HG03066 (cell line): ENCODE results near the gene SRSF1.
"Not testable (repeated sequence)": the region's sequence is repeated elsewhere in the genome, so short reads cannot be mapped to it uniquely, and the experiment has no call there.

Experiments
- ATAC-seq: cut with Tn5 transposase; IDR thresholded peaks from one replicate; pipeline ENCODE4 v1.9.1; 2021; ENCODE audit warnings: low read depth; ENCODE audit not compliant: unreplicated experiment

The SRSF1 gene

DNA sequence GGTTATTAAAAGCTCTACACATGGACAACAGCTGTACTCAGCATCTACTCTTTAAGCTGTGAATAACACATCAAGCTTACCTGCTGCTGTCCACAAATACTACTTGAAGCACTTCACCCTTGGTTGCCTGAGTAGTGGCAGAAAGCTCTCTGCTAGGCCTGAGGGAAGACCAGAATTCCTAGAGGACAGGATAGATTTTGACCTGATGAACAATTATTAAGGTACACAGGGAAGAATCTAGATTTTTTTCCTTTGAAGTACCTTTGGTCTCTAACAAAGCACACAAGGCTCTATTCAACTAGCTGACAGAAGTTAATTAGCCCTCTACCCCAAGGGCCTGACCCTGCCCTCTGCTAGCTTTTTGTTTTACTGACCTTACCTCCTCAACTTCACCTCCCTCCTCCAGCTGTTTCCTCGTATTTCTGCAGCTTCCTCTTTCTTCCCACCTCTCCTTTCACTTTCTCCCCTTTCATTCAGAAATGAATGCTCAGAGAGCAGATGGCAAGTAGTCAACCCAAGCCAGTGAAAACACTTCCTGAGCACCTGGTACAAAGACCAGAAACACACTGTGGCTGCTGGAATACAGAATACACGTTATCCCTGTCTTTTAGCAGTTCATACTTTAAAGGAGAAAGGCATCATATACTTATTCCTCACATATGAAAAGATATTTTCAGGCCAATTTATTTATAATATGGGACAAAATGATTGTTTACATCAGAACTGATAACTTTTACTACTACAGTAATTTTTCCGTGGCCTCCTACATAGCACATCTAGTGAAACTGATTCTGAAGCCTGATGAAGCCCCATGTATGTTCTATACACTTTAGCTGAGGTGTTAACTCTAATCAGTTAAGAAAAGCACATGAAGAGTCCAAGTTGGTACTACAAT is 13.3 kb downstream of the SRSF1 start:
- no peak for ATAC-seq

DNA sequence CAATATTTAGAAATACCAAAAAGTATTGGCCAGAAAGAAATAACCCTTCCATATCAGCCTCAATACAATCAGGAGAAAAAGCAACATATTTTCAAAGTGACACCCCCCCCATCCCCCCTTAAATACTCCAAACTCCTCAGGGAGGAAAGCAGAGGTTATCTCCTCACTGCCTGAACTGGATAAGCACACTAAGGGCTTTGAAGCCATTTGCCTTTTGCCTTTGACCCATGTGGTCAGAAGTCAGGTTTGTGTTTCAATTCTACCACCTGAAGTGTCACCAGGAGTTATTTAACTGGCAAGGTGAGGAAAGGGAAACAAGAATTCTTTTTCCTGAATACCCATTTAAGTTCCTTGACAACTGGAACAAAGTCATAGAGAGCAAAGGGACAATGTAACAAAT is 15.5 kb downstream of the SRSF1 start:
- ATAC-seq, result no peak

DNA sequence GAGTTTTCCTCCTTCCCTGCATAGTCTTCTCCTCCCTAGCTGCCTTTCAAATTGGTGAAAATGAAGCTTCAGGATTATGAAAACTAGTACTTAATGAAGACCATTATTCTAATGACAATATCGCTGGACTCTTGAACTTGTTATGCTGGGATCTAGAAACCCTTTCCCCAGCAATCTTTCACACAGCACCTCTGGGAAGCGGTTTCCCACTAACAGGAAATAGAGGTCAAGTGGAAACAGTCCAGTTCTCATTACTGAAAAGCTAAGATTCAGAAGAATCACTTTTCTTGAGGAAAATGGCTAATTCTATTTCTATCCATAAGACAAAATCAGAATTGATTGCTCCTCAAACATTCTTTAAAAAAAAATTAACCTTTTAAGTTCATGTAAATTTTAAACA is 17.0 kb downstream of the SRSF1 start:
- no peak for ATAC-seq

DNA sequence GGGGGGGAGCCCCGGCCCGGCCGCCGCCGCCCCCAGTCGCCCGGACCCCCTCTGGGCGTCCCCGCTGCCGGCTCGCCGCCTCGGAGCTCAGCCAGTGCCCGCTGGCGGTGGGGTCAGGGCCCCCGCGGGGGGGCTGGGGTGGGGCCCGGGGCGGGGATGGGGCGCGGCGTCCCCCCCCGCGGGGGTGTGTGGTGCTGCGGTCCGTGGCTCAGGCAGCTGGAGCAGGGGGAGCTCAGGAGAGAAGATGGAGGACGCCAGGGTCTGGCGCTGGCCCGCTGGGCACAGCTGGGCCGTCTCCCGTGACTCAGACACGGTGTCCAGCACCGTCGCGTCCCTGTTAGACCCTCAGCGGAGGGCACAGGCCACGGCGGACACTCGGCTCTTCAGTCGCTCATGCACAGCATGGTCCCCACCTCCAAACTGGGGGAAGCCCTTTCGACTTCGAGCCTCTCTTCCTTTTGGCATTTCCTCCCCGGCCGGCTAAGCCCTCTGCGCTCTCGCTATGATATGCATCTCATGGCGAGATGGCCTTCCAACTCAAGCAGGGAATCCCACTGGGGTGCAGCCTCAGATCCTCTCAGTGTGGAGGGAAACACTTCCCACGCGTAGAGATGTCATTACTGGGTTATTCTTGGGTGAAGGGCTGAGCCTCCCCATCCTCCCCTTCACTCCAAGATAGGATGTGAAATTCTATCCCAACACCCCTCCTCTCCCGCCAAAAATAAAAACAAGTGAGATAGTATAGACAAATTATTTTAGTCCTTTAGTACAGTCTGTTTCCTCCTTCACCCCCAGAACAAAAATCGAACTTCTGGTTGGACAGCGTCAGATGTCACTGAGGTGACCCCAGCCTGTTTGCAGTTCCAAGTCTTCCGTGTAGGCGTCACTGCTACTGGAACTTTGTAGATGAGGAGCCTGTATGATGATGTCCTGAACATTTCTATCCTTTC is 18.5 kb downstream of the SRSF1 start:
- peak; percentile 78 for ATAC-seq

DNA sequence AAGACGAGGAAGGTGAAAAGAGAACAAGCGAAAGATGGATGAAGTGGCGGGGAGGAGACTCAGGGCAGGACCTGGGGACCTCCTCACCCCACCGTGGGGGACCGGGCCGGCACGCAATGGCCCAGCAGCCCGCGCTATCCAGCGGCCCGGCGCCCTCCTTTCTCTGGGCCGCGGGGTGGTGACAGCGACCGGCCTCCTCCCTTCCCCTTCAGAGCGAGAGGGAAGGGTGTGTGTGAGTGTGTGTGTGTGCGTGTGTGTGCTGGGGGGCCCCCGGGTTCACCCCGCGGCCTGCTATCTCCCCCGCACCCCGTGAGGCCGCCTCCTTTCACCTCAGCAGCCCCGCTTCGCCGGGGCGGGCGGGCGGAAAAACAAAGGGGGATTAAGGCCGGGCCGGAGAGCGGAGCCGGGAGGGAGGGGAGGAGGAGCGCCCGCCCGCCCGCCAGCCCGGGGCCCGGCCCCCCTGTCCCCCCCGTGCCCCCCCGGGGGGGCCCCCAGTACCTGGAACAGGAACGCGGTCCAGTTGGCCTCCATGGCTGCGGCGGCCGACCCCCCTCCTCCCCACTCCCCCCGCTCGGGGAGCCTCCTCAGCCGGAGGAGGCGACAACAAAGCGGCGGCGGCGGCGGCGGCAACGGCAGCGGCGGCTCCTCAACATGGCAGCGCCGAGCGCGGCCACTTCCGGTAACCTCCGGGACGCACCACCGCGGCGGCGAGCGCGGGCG is 19.3 kb downstream of the SRSF1 start, which contains the start of gene VEZF1:
TSS of gene VEZF1 (minus strand) at position 674 of the 720 bp plus-strand sequence. CDS start at position 531, 143 bp downstream.
- peak; percentile 60 for ATAC-seq

DNA sequence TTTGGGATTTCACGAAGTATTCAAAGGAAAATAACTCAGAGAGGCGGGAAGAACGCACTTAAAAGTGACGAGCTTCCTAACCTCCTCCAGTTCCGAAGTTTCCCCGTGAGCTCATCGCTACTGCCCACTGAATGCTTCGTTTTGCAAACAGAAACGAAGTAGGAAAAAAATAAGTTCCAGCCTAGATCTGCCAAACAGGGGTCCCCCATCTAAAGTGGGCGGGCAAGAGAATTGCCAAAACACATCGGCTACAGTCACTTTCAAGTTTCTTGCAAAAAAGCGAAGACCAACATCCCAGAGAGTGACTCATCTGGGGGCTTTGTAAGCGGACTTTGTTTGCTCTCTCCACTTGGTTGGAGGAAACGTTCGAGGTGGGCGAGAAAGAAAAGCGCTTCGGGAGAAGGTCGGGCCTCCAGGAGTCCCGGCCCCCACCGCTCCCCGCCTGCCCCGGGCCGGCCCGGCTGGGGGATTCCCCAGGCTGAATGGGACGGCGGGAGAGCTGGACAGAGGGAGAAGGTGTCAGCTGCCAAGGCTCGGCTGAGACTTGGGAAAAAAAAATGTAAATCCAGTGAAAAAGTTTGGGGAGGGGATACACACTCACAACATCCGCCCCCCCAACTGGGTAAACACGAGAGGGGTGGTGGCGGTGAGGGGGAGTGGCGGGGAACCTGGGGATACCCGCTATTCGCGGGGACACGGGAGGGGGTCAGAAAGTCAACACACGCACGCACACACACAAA is 20.0 kb downstream of the SRSF1 start:
- no peak for ATAC-seq

DNA sequence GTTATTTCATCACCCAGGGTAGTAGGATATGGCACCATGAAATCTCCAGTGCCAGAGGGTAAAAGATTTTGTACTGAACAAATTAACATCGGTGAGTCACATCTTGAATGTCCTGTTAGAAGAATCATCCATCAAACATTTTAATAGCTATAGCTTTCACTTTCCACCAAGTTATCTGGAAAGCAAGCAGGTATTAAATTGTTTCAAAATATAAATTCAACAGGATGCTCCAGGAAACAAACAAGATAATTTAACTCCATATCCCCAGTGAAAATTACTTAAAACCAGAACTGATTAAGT is 21.4 kb downstream of the SRSF1 start:
- ATAC-seq, result no peak

DNA sequence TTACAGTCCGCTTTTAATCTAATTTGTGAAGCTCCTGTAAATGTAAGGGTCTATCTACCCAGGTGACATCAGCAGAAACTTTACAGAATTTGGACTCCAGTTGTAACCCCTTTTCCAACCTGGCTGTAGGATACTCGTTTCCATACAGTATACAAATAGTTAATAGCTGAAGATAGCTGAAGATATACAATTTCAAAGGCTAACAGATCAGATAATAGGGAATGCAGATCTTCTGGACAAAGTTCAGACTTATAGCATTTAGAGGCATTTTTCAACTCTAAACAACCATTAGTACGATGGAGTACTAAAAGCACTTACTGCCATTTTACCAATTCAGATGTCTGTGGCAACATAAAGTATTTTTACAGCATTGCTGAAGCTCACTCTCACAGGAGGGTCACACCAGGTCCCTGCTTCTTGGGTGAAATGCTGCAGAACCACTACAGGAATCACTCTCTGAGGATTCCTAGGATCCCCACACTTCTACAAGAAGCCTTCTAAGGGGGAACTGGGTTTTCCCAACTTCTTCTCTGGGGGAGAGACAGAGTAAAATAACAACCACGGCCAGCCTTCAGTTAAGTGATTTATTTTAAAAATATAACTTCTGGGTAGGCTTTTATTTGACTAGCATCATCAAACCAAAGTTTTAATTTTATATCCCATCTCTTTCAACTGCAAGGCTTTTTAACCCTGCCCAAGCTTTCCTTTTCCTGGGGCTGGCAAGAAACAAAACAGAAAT is 21.9 kb downstream of the SRSF1 start:
- ATAC-seq, result no peak

DNA sequence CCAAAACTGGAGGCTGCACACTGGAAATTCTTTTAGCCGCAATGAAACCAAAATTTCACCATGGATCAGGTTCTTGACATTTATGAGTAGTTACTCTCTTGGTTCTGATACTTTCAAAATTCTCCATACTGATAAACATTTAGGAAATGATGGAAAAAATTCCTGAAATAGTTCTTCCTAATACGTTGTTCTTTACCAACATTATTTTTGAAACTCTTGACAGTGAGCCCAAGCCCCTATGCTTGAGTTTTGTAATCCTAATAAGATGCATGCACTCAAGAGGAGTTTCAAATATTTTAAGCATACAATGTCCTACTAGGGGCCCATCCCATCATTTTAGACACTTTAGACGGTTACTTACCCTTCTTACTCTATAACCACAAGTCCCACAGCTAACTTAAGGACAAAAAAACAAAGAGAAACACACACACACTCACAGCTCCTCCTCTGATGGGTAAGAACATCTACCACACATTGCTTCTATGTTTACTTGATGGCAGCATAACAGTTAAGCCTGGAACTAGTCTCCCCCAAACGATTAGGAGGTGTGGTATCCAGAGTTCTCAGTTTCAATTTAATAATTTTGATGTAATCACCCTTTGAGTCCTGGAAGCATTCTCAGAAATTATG is 22.7 kb downstream of the SRSF1 start:
- ATAC-seq, result no peak

DNA sequence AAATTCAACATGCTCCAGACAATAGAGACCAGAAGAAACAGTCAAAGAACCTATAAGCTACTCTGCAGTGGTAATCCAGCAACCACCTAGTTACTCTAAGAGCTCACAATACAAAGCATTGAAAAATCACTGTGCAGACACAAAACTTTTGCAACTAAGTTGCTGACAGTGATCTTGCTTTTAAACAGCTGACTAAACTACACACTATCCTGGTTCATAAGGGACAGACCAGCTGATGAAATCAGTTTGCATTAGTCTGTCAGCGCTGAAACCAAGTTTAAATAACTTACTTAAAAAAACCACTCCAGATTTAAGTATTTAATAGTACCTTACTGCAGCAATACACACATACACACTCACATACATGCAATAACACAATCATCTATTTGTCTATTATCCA is 23.6 kb downstream of the SRSF1 start:
- ATAC-seq, result no peak

DNA sequence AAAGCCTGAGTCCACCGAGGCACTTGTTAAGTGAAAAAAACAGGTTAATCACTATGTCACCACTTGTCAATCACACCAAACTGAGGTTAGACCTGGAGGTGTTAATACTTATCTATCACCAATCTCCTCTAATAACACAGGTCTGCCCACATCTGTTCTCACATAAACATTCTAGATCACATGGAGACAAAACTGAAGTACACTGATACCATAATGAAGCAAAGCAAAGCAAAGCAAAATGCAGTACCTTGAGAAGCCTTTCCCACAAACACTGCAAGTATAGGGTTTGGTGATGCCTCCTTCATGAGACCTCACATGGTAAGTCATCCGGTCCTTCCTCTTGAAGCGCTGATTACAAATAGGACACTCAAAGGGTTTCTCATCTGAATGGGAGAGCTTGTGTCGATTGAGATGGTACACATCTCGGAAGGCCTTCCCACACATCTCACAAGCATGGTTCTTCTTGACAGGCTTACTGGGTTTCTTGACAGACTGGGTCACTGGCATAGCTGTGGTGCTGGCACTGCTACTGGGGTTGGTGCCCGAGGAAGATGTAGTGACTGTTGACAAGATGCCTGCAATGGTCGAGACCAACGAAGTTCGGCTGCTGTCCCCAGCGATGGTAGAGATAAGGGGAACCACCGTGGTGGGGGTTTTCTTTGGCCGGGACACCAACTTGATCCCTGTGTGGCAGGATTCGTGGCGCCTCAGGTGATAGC is 24.4 kb downstream of the SRSF1 start:
- no peak for ATAC-seq

DNA sequence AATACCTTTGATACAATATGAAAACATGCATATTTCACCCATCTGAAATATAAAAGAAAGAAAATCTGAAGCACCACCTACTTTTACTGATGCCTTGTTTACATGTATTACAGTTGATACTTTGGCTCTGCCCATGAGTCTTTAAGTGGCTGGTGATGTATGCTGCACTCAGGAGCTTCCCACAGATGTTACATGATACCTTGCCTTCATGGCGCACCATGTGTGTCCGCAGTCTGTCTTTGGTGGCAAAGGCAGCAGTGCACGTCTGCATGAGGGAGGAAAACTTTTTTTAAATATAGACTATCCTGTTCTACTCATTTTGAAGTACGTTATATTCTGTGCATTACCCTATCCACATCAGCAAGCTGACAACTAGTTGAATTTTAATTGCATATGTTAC is 26.5 kb downstream of the SRSF1 start:
- no peak for ATAC-seq

DNA sequence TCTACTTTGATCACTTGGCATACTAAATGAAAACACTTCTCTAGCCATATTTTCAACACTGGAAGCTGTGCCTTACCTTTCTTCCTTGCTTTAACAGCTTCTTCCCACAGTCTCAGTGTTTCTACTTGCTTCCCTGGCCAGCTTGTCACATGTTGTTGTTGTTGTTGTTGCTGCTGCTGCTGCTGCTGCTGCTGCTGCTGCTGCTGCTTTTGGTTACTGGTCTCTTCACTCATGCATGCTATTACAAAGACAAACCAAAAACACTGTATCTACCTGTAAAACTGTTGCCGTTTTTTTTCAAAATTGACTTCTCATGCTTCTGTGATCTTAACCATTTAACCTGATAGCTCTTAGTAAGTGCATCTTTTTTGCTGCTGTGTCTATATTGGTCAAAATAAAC is 28.0 kb downstream of the SRSF1 start:
- ATAC-seq, result no peak

DNA sequence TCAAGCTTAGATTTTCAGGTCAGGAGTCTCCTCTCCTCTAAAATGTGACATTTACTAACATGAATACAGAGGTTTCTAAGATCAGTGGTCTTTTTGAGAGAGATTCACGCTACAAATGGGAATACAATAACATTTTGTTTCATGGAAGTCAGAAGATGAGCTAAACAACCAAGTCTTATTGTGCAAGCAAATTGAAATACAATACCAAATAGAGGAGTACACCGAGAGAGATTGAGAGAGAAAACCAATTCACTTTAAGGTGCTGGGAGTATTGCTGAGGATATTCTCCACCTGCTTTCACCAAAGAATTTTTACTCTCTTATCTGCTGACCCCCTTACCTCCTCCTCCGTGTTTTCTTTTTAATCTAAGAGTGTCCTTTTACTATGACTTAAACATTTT is 30.5 kb downstream of the SRSF1 start:
- ATAC-seq, result no peak

DNA sequence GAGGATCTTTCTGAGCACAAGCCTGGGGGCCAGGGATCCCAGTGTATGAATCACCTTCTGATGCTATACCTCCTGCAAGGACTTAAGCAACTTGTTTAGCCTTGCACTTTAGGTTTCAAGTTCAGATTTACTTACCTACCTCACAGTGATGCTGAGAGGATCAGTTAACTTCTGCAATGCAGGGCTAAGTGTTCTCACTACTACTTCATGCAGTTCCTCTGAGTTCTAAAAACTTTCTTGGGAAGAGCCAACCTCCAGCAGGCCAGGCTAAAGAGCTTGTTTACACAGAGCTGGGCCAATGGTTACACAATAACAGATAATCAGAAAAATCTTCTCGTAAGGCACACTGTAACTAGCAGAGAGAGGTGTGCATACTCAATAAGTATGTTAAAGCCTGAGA is 32.0 kb downstream of the SRSF1 start:
- ATAC-seq, result no peak

DNA sequence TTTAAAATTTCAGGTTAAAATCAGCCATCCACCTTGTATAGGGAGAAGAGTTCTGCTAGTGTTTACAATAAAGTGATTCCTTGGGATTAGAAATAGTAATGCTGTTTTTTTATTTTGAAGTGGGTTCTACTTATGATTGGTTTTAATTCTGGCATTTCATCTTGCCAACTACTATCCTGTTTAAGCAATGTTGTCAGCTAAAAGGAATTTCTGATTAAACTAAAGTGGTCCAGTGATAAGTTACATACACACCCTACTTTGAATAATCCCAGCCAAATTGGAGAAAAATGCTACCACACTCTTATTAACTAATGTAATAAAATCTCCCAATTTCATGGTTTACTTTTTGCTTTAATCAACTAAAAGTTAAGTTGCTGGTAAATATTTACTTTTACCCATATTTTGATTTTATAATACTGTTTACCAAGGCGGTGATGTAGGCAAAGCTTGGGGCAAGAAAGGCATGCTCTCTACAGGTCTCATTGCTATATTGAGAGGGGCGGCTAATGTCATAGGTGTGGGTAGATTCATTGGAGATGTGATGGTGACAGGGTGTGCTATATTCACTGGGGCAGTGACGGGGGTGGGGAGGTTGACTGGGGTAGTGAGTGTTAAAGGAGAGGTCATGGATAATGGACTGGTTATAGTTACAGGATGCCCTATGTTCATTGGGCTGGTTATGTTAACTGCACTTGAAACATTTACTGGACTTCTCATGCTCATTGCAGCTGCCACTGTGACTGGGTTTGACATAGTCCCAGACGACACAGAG is 32.8 kb downstream of the SRSF1 start:
- ATAC-seq, result not testable (repeated sequence)

DNA sequence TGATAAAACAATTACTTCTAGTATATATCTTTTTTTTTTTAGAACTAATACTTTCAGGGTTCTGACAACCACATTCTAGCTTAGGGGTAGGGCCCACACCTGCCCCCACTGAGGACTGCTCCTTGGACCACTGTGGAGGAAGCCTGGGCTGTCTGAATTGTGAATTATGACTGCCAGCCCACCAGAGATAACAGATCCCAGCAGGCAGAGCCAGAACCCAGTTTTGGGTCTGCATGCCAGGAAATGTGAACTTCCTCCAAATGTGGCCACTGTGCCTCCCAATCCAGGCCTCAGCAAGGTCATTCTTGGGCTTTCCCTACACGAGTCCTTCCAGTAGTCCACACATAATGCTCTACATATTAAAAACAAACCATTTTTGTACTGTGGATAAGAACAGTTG is 34.9 kb downstream of the SRSF1 start:
- no peak for ATAC-seq

DNA sequence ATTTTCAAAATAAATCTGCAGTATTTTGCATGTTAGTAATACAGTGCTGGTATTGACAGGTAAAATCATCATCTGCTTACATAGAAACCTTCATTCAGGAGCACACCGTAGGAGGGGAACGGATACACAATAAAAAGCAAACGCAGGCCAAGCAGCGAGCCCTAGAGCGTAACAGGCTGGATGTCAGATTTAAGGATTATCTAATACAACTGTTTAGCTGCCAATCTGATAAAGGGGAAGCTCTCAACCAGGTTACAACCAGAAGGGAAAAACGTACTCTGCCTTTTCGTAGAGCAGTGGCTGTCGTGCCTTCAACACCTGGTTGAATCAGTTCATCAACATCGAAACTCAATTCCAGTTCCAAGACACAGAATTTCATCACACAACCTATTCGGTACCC is 35.5 kb downstream of the SRSF1 start:
- no peak for ATAC-seq
